WTC11 (cell line): ENCODE measurements around the gene TMEM217. TPM values are rescaled to one million over a fixed set of nuclear protein-coding genes. Genes with fewer than 3 reads are reported as not detected.

Source experiments
- ATAC-seq: fragments of 200-7000 bp; cut with Tn5 transposase; 2 replicates; pipeline ENCODE4 v1.10.0; 2021; ENCODE audit warnings: mild to moderate bottlenecking, moderate library complexity
- CTCF ChIA-PET: fragments of 300-600 bp; sonication (Branson Sonifier 250); formaldehyde crosslinking; loops from one replicate; lab custom pipeline; 2021; ENCODE audit warnings: antibody characterized with exemption; lab: Charles Lee
- POLR2A ChIA-PET: fragments of 350-600 bp; sonication (Branson Sonifier 250); formaldehyde crosslinking; loops from one replicate; lab custom pipeline; 2021; ENCODE audit warnings: antibody characterized with exemption; lab: Charles Lee
- DNase-seq: peaks from one replicate; pipeline ENCODE4 v3.0.0; 2021; ENCODE audit warnings: low spot score
- H3K27ac Mint-ChIP-seq: 2 replicates; pipeline ENCODE4 v1.8.0; 2021; ENCODE audit warnings: mixed read lengths
- H3K27me3 Mint-ChIP-seq: 2 replicates; pipeline ENCODE4 v1.8.0; 2021; ENCODE audit warnings: low read depth, mild to moderate bottlenecking, moderate library complexity, mixed read lengths
- H3K36me3 Mint-ChIP-seq: 2 replicates; pipeline ENCODE4 v1.8.0; 2021; ENCODE audit warnings: mixed read lengths
- H3K4me1 Mint-ChIP-seq: 2 replicates; pipeline ENCODE4 v1.8.0; 2022; ENCODE audit warnings: mixed read lengths
- H3K4me3 Mint-ChIP-seq: 2 replicates; pipeline ENCODE4 v1.8.0; 2021; ENCODE audit warnings: mild to moderate bottlenecking, moderate library complexity, mixed read lengths
- H3K9me3 Mint-ChIP-seq: 2 replicates; pipeline ENCODE4 v1.8.0; 2021; ENCODE audit warnings: mixed read lengths
- CBFB ChIP-seq: sonication (generic); formaldehyde crosslinking; IDR thresholded peaks from 2 replicates; pipeline ENCODE4 v1.8.1; 2022; ENCODE audit warnings: mild to moderate bottlenecking, low read depth, missing genetic modification reagents
- CREB1 ChIP-seq: sonication (generic); formaldehyde crosslinking; IDR thresholded peaks from 2 replicates; pipeline ENCODE4 v1.8.0; 2023; ENCODE audit warnings: mild to moderate bottlenecking, missing genetic modification reagents
- CREM ChIP-seq: sonication (generic); formaldehyde crosslinking; IDR thresholded peaks from 2 replicates; pipeline ENCODE4 v1.8.1; 2022; ENCODE audit warnings: mild to moderate bottlenecking, missing genetic modification reagents, moderate library complexity
- E2F1 ChIP-seq: sonication (generic); formaldehyde crosslinking; IDR thresholded peaks from 2 replicates; pipeline ENCODE4 v1.8.0; 2022; ENCODE audit warnings: mild to moderate bottlenecking, missing genetic modification reagents
- GABPB1 ChIP-seq: sonication (generic); formaldehyde crosslinking; IDR thresholded peaks from 2 replicates; pipeline ENCODE4 v1.8.1; 2023; ENCODE audit warnings: mild to moderate bottlenecking, missing genetic modification reagents
- MLX ChIP-seq: sonication (generic); formaldehyde crosslinking; IDR thresholded peaks from 2 replicates; pipeline ENCODE4 v1.8.1; 2023; ENCODE audit warnings: mild to moderate bottlenecking, missing genetic modification reagents, moderate library complexity
- MYBL2 ChIP-seq: sonication (generic); formaldehyde crosslinking; IDR thresholded peaks from 2 replicates; pipeline ENCODE4 v1.8.1; 2023; ENCODE audit warnings: mild to moderate bottlenecking, moderate library complexity, missing genetic modification reagents
- SMAD4 ChIP-seq: sonication (generic); formaldehyde crosslinking; IDR thresholded peaks from 2 replicates; pipeline ENCODE4 v1.8.0; 2022; ENCODE audit warnings: mild to moderate bottlenecking, missing genetic modification reagents
- SOX15 ChIP-seq: fragments of 250-450 bp; sonication (Bioruptor Pico); IDR thresholded peaks from 2 replicates; pipeline ENCODE4 v1.9.0; 2021; ENCODE audit warnings: mild to moderate bottlenecking
- ZBTB21 ChIP-seq: sonication (generic); formaldehyde crosslinking; IDR thresholded peaks from 2 replicates; pipeline ENCODE4 v1.8.1; 2023; ENCODE audit warnings: mild to moderate bottlenecking, missing genetic modification reagents, borderline replicate concordance
- ZNF317 ChIP-seq: sonication (generic); formaldehyde crosslinking; IDR thresholded peaks from 2 replicates; pipeline ENCODE4 v1.8.1; 2023; ENCODE audit warnings: low read depth, mild to moderate bottlenecking, moderate library complexity, missing genetic modification reagents, borderline replicate concordance
- ZNF423 ChIP-seq: fragments of 250-450 bp; sonication (Bioruptor Pico); IDR thresholded peaks from 2 replicates; pipeline ENCODE4 v2.1.2; 2022; ENCODE audit warnings: mild to moderate bottlenecking, moderate library complexity
- ZNF425 ChIP-seq: fragments of 250-450 bp; sonication (Bioruptor Pico); conservative IDR thresholded peaks from 2 replicates; pipeline ENCODE4 v1.9.0; 2021; ENCODE audit warnings: mild to moderate bottlenecking
- total RNA-seq: library from RNA; stranded (reverse); gene quantifications from 3 replicates; pipeline ENCODE4 v1.2.3, GENCODE V29; 2021
- TF ChIP-seq, protein P1 (sequence below): fragments of 250-450 bp; sonication (Bioruptor Pico); IDR thresholded peaks from 2 replicates; pipeline ENCODE4 v1.9.0; 2021; ENCODE audit warnings: mild to moderate bottlenecking
- TF ChIP-seq, protein P2 (sequence below): sonication (generic); formaldehyde crosslinking; IDR thresholded peaks from 2 replicates; pipeline ENCODE4 v1.8.1; 2023; ENCODE audit warnings: mild to moderate bottlenecking, missing genetic modification reagents, moderate library complexity
- TF ChIP-seq, protein P3 (sequence below): fragments of 250-450 bp; sonication (Bioruptor Pico); IDR thresholded peaks from 2 replicates; pipeline ENCODE4 v1.9.0; 2021; ENCODE audit warnings: mild to moderate bottlenecking
- TF ChIP-seq, protein P4 (sequence below): fragments of 250-450 bp; sonication (Bioruptor Pico); IDR thresholded peaks from 2 replicates; pipeline ENCODE4 v1.9.0; 2021; ENCODE audit warnings: mild to moderate bottlenecking, borderline replicate concordance

The TMEM217 gene
- total RNA-seq, 1 experiment from 2014 or later: 0.61 TPM

DNA sequence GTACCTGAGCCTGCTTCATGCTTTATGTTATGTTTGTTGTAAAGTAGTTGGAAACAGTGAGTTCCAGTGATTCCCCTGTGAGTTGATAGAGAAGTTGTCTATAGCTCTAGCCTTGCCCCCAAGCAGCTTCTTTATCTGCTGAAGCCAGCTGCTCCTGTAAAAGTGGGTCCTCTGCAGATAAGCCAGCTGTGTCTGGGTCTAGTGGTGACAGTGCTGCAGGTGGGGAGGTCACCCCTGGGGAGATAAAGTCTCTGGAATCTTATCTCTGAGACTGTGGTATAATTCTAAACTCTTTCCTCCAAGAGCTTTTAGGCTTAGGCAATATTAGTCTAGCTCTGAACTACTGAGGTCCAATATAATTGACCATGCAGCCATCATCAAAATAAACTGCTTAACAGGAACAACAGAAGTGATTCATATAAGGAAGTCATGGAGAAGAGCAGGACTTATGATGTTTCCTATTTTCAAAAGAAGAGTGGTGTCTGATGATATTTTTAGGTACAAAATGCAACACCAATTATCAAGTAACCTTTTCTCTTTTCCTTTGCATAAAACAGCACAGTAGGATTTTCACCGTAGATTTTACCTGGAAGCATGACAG is 44.2 kb upstream of the TMEM217 start:
- DNase-seq (no peak), ATAC-seq (no peak)
- no peaks in the 10 kb centered on the region for H3K27me3 Mint-ChIP-seq
- POLR2A ChIA-PET: no interaction called here
- TF ChIP-seq, protein P1, sequence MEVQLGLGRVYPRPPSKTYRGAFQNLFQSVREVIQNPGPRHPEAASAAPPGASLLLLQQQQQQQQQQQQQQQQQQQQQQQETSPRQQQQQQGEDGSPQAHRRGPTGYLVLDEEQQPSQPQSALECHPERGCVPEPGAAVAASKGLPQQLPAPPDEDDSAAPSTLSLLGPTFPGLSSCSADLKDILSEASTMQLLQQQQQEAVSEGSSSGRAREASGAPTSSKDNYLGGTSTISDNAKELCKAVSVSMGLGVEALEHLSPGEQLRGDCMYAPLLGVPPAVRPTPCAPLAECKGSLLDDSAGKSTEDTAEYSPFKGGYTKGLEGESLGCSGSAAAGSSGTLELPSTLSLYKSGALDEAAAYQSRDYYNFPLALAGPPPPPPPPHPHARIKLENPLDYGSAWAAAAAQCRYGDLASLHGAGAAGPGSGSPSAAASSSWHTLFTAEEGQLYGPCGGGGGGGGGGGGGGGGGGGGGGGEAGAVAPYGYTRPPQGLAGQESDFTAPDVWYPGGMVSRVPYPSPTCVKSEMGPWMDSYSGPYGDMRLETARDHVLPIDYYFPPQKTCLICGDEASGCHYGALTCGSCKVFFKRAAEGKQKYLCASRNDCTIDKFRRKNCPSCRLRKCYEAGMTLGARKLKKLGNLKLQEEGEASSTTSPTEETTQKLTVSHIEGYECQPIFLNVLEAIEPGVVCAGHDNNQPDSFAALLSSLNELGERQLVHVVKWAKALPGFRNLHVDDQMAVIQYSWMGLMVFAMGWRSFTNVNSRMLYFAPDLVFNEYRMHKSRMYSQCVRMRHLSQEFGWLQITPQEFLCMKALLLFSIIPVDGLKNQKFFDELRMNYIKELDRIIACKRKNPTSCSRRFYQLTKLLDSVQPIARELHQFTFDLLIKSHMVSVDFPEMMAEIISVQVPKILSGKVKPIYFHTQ (CRISPR knock-in tag): no peak
- TF ChIP-seq GABPB1 (CRISPR knock-in tag): no peak
- TF ChIP-seq CREB1 (CRISPR knock-in tag): no peak
- TF ChIP-seq, protein P2, sequence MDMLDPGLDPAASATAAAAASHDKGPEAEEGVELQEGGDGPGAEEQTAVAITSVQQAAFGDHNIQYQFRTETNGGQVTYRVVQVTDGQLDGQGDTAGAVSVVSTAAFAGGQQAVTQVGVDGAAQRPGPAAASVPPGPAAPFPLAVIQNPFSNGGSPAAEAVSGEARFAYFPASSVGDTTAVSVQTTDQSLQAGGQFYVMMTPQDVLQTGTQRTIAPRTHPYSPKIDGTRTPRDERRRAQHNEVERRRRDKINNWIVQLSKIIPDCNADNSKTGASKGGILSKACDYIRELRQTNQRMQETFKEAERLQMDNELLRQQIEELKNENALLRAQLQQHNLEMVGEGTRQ (CRISPR knock-in tag): no peak
- no peak for TF ChIP-seq MLX (CRISPR knock-in tag)
- no peak for TF ChIP-seq CBFB (CRISPR knock-in tag)
- no peak for TF ChIP-seq ZBTB21 (CRISPR knock-in tag)
- no peak for TF ChIP-seq MYBL2 (CRISPR knock-in tag)
- no peak for TF ChIP-seq SOX15
- TF ChIP-seq, protein P3, sequence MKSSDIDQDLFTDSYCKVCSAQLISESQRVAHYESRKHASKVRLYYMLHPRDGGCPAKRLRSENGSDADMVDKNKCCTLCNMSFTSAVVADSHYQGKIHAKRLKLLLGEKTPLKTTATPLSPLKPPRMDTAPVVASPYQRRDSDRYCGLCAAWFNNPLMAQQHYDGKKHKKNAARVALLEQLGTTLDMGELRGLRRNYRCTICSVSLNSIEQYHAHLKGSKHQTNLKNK (CRISPR knock-in tag): no peak
- no peak overlapping the region for H3K27ac Mint-ChIP-seq
- no peak overlapping the region for H3K4me3 Mint-ChIP-seq
- CTCF ChIA-PET: interaction anchor here (1.8 kb wide), 1 partner anchor 13 kb away, joined by 4 read pairs; no protein-coding TSS in a partner anchor
- H3K4me1 Mint-ChIP-seq: no peaks in the 10 kb centered on the region
- peaks cover 28% of the 10 kb centered on the region for H3K36me3 Mint-ChIP-seq
- peaks cover 6% of the 10 kb centered on the region; the same call in 1 of the 2 replicates for H3K9me3 Mint-ChIP-seq

DNA sequence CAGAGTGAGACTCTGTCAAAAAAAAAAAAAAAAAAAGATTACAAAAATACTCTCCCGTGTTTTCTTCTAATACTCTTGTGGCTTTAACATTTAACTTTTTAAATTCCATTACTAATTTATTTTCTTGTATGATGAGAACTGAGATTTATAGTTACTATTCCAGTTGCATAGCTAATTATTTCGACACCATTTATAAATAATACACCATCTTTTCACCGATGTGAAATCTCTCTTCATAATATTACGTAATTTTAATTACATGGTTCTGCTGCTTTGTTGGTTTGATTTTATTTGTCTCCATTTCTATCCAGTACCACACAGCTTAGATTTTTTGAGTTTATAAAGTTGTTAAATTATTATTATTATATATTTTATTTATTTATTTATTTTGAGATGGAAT is 42.0 kb upstream of the TMEM217 start:
- Mint-ChIP-seq H3K9me3 (peaks cover 9% of the 10 kb centered on the region; the same call in 1 of the 2 replicates), H3K4me1 (no peaks in the 10 kb centered on the region), H3K27ac (no peak overlapping the region), H3K27me3 (no peaks in the 10 kb centered on the region), H3K36me3 (peaks cover 37% of the 10 kb centered on the region), H3K4me3 (no peak overlapping the region)
- DNase-seq (no peak), ATAC-seq (no peak)
- CTCF ChIA-PET: interaction anchor here (0.8 kb wide), 1 partner anchor 11 kb away, joined by 4 read pairs; no protein-coding TSS in a partner anchor
- POLR2A ChIA-PET: no interaction called here
- TF ChIP-seq, protein P1 (CRISPR knock-in tag): no peak
- no peak for TF ChIP-seq E2F1 (CRISPR knock-in tag)
- TF ChIP-seq, protein P3 (CRISPR knock-in tag): no peak
- no peak for TF ChIP-seq ZNF425 (CRISPR knock-in tag)
- TF ChIP-seq, protein P4, sequence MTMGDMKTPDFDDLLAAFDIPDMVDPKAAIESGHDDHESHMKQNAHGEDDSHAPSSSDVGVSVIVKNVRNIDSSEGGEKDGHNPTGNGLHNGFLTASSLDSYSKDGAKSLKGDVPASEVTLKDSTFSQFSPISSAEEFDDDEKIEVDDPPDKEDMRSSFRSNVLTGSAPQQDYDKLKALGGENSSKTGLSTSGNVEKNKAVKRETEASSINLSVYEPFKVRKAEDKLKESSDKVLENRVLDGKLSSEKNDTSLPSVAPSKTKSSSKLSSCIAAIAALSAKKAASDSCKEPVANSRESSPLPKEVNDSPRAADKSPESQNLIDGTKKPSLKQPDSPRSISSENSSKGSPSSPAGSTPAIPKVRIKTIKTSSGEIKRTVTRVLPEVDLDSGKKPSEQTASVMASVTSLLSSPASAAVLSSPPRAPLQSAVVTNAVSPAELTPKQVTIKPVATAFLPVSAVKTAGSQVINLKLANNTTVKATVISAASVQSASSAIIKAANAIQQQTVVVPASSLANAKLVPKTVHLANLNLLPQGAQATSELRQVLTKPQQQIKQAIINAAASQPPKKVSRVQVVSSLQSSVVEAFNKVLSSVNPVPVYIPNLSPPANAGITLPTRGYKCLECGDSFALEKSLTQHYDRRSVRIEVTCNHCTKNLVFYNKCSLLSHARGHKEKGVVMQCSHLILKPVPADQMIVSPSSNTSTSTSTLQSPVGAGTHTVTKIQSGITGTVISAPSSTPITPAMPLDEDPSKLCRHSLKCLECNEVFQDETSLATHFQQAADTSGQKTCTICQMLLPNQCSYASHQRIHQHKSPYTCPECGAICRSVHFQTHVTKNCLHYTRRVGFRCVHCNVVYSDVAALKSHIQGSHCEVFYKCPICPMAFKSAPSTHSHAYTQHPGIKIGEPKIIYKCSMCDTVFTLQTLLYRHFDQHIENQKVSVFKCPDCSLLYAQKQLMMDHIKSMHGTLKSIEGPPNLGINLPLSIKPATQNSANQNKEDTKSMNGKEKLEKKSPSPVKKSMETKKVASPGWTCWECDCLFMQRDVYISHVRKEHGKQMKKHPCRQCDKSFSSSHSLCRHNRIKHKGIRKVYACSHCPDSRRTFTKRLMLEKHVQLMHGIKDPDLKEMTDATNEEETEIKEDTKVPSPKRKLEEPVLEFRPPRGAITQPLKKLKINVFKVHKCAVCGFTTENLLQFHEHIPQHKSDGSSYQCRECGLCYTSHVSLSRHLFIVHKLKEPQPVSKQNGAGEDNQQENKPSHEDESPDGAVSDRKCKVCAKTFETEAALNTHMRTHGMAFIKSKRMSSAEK (CRISPR knock-in tag): no peak
- no peak for TF ChIP-seq GABPB1 (CRISPR knock-in tag)
- no peak for TF ChIP-seq CREM (CRISPR knock-in tag)
- no peak for TF ChIP-seq SMAD4
- no peak for TF ChIP-seq ZNF317 (CRISPR knock-in tag)
- no peak for TF ChIP-seq ZNF423 (CRISPR knock-in tag)
